ENCODE results near the gene CLIP2. TPM values are rescaled to one million over a fixed set of nuclear protein-coding genes. Genes with fewer than 3 reads are reported as not detected.
A peak's percentile ranks its signal among the peaks of the same experiment; 100 is the strongest.

CLIP2 gene
- total RNA-seq, 1 experiment from 2014 or later: 30.1 TPM

GRCh38 chr7:74443543-74444247, 154.5 kb downstream of the CLIP2 start:
- Histone ChIP-seq H3K36me3 (replicated peaks; ENCODE audit: control insufficient read depth, insufficient read depth, low read length) (no peaks in the 10 kb centered on the region), H3K4me3 (ENCODE audit: insufficient read depth, low read depth, low read length) (no peak overlapping the region), H3K27me3 (ENCODE audit: control insufficient read depth, insufficient read depth, low read length) (no peaks in the 10 kb centered on the region)
- peak; percentile 47 for DNase-seq

- Histone ChIP-seq H3K36me3 (replicated peaks; ENCODE audit: control insufficient read depth, insufficient read depth, low read length) (no peaks in the 10 kb centered on the region), H3K4me3 (ENCODE audit: insufficient read depth, low read depth, low read length) (no peak overlapping the region), H3K27me3 (ENCODE audit: control insufficient read depth, insufficient read depth, low read length) (no peaks in the 10 kb centered on the region)
- no peak for DNase-seq
Measured at GRCh38 chr7:74449144-74449543, 159.9 kb downstream of the CLIP2 start.

- Histone ChIP-seq H3K27me3 (ENCODE audit: control insufficient read depth, insufficient read depth, low read length) (no peaks in the 10 kb centered on the region), H3K4me3 (ENCODE audit: insufficient read depth, low read depth, low read length) (no peak overlapping the region), H3K36me3 (replicated peaks; ENCODE audit: control insufficient read depth, insufficient read depth, low read length) (no peaks in the 10 kb centered on the region)
- DNase-seq: peak; percentile 95
Measured at GRCh38 chr7:74449809-74450397, 160.7 kb downstream of the CLIP2 start.

- no peaks in the 10 kb centered on the region for H3K27me3 ChIP-seq (ENCODE audit: control insufficient read depth, insufficient read depth, low read length)
- H3K36me3 ChIP-seq (replicated peaks; ENCODE audit: control insufficient read depth, insufficient read depth, low read length): no peaks in the 10 kb centered on the region
- peak; percentile 68 for DNase-seq
- peak overlapping the region; percentile 66 for H3K4me3 ChIP-seq (ENCODE audit: insufficient read depth, low read depth, low read length)
Measured at GRCh38 chr7:74452748-74453321, 163.6 kb downstream of the CLIP2 start.

GRCh38 chr7:74453322-74454011, 164.3 kb downstream of the CLIP2 start, which contains the start of gene GTF2IRD1:
TSS of gene GTF2IRD1 (plus strand) at chr7:74453906. CDS start at chr7:74508081, 54,175 bp downstream.
- DNase-seq: peak; percentile 96
- Histone ChIP-seq H3K36me3 (replicated peaks; ENCODE audit: control insufficient read depth, insufficient read depth, low read length) (no peaks in the 10 kb centered on the region; the same call in 1 of the 2 replicates), H3K4me3 (ENCODE audit: insufficient read depth, low read depth, low read length) (peak within 1 kb of the TSS; percentile 66), H3K27me3 (ENCODE audit: control insufficient read depth, insufficient read depth, low read length) (no peaks in the 10 kb centered on the region)

GRCh38 chr7:74454021-74454924, 165.1 kb downstream of the CLIP2 start:
- H3K27me3 ChIP-seq (ENCODE audit: control insufficient read depth, insufficient read depth, low read length): no peaks in the 10 kb centered on the region
- H3K4me3 ChIP-seq (ENCODE audit: insufficient read depth, low read depth, low read length): peak overlapping the region; percentile 66
- peak; percentile 89 for DNase-seq
- no peaks in the 10 kb centered on the region; the same call in 1 of the 2 replicates for H3K36me3 ChIP-seq (replicated peaks; ENCODE audit: control insufficient read depth, insufficient read depth, low read length)

GRCh38 chr7:74454925-74455288, 165.7 kb downstream of the CLIP2 start:
- Histone ChIP-seq H3K4me3 (ENCODE audit: insufficient read depth, low read depth, low read length) (peak overlapping the region; percentile 66), H3K36me3 (replicated peaks; ENCODE audit: control insufficient read depth, insufficient read depth, low read length) (no peaks in the 10 kb centered on the region; the same call in 1 of the 2 replicates), H3K27me3 (ENCODE audit: control insufficient read depth, insufficient read depth, low read length) (no peaks in the 10 kb centered on the region)
- no peak for DNase-seq

GRCh38 chr7:74455291-74455804, 166.1 kb downstream of the CLIP2 start:
- DNase-seq: peak; percentile 51
- H3K4me3 ChIP-seq (ENCODE audit: insufficient read depth, low read depth, low read length): peak overlapping the region; percentile 66

More at GRCh38 chr7:74455291-74455804, 166.1 kb downstream of the CLIP2 start:
- Histone ChIP-seq H3K27me3 (ENCODE audit: control insufficient read depth, insufficient read depth, low read length) (no peaks in the 10 kb centered on the region), H3K36me3 (replicated peaks; ENCODE audit: control insufficient read depth, insufficient read depth, low read length) (no peaks in the 10 kb centered on the region; the same call in 1 of the 2 replicates)

Other genes starting within 250 kb of the CLIP2 start
- gene LIMK1, start 205.6 kb upstream of the CLIP2 start, total RNA-seq (2014; rRNA removed; shearing (Covaris generic)): 99.4 and 108 TPM in 2 replicates
- gene EIF4H, start 115.1 kb upstream of the CLIP2 start, total RNA-seq (2014; rRNA removed; shearing (Covaris generic)): 316 and 343 TPM in 2 replicates
- gene LAT2, start 79.4 kb upstream of the CLIP2 start, total RNA-seq (2014; rRNA removed; shearing (Covaris generic)): 0.87 TPM in 1 of 2 replicates, not detected in the other
- gene RFC2, start 35.0 kb upstream of the CLIP2 start, total RNA-seq (2014; rRNA removed; shearing (Covaris generic)): 109 and 126 TPM in 2 replicates
- gene GTF2IRD1, start 164.5 kb downstream of the CLIP2 start, total RNA-seq (2014; rRNA removed; shearing (Covaris generic)): 19.6 and 21.1 TPM in 2 replicates

Data from H7 (cell line).